ENCODE data around the gene OLFM2. TPM values are rescaled to one million over a fixed set of nuclear protein-coding genes. Genes with fewer than 3 reads are reported as not detected.
A peak's percentile ranks its signal among the peaks of the same experiment; 100 is the strongest.

Gene OLFM2
- total and polyA plus RNA-seq, 9 of the 15 experiments (the other 6 are each of a cell fraction or from before 2014, with no cell fraction given), result 0.10 to 0.33 (median 0.23) TPM; not detected in 4

DNA sequence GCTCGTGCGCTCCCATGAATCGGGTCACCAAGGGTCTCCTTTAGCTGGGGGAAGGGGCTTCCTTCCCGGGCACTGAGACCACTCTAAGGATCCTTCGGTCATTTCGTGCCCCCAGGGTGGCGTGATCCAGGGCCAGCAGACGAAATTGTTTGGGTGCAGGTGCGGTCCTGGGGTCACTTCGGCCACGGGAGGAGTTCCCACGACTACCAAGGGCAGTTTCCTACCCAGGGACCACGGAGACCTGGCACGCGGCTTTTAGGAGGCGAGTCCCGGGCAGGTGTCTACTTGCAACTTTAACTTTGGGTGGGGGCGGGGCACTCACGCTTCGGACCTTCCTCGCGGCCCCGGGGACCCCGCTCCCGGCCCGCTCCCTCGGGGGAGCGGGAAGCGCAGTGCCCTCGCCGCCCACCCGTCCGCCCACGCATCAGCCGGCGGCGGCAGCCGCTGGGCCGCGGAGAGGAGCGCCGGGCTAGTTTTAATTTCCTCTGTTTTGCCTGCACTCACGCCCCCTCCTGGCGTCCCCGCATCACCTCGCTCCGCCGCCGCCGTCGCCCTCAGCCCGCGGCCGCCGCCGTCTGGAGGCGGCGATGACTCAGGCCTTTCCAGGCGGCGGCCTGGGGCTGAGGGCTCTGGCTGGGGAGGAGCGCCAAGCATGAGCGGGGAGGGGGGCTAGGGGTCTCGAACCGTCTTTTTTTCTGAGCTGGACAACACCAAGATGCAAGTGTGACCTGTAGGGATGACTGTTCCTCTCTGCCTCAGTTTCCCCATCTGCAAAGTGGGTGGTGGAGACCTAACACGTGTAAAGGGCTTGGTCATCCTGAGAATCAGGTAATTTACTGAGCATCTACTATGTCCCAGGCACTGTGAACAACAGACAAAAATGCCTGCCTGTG is 21.8 kb downstream of the OLFM2 start (continued):
- TF ChIP-seq JUN (IDR thresholded peaks at IDR 0.05; ENCODE audit: borderline replicate concordance, low read depth, low read length), result peak; percentile 58; the same call in 1 of the 2 replicates
- 0 out of 2 replicates have a peak, but pooled peaks have one; percentile 44 for TF ChIP-seq JUN (CRISPR knock-in tag; IDR thresholded peaks at IDR 0.05; ENCODE audit: borderline replicate concordance)
- TF ChIP-seq MAFK (IDR thresholded peaks at IDR 0.05; ENCODE audit: low read length), result peak; percentile 72
- peak; percentile 68; the same call in 1 of the 2 replicates for TF ChIP-seq SMARCC2 (IDR thresholded peaks at IDR 0.05; ENCODE audit: low read depth)
- no peak for TF ChIP-seq ZNF354B (CRISPR knock-in tag; IDR thresholded peaks at IDR 0.05)

DNA sequence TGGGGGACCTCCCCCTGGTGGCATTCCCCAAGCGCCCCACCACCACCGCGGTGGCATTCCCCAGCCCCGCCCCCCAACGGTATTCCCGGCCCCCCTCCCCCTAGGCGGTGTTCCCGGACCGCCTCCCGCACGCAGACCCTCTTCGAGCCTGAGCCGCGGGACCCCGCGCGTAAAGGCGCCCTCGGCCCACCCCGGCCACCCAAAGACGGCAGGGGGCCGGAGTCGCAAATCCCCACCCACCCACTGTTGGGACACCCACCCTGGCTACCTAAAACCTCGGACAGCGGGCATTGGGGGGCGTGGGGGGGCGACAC is 22.4 kb downstream of the OLFM2 start:
- H3K79me2 ChIP-seq (ENCODE audit: control insufficient read depth, insufficient read depth, low read length), result no peaks in the 10 kb centered on the region
- no peaks in the 10 kb centered on the region for H3K9me3 ChIP-seq (replicated peaks; ENCODE audit: control insufficient read depth, insufficient read depth, low read depth, low read length)
- H3K36me3 ChIP-seq (ENCODE audit: control insufficient read depth, insufficient read depth, low read length), result no peaks in the 10 kb centered on the region
- POLR2A ChIA-PET, result interaction anchor here (0.5 kb wide), 1 partner anchor 29 kb away, joined by 3 read pairs; no protein-coding TSS in a partner anchor
- peaks cover 6 to 20% of the 10 kb centered on the region in 2 experiments; a peak in 4 of 5 replicates for H3K4me1 ChIP-seq (replicated peaks in 1 of 2; ENCODE audit: control insufficient read depth in 2 of 2, insufficient read depth in 2 of 2, low read length in 2 of 2)
- DNase-seq (ENCODE audit: extremely low read depth in 1 of 4, low spot score in 3 of 4) (peak in 2 of 4 experiments; percentile 61 to 66), ATAC-seq (no peak), FAIRE-seq (no peak)
- intact Hi-C loops (cut with micrococcal nuclease) (loop anchor here (10.0 kb wide), 1 partner anchor 289 kb away; the partner anchor contains the start of gene ZNF561), in situ Hi-C loops (cut with MboI) (no loop called here)
- peak overlapping the region; percentile 99 for H2AFZ ChIP-seq (ENCODE audit: low read depth, low read length)
- CTCF ChIA-PET (ENCODE audit: low intra/inter-chr PET ratio), result interaction anchor here (1.8 kb wide), 1 partner anchor 66 kb away, joined by 16 read pairs; no protein-coding TSS in a partner anchor
- H3K27ac ChIP-seq (ENCODE audit: extremely low read depth, low read depth, low read length), result no peak overlapping the region
- TF ChIP-seq RBM34 (IDR thresholded peaks at IDR 0.05; ENCODE audit: borderline replicate concordance, insufficient read depth, low read length) (no peak), ZBTB7A (IDR thresholded peaks at IDR 0.05; ENCODE audit: borderline replicate concordance, control insufficient read depth, low read depth, low read length) (peak; percentile 60; the same call in 1 of the 2 replicates)
- peak overlapping the region; percentile 53 for H3K4me3 ChIP-seq
- no peaks in the 10 kb centered on the region for H4K20me1 ChIP-seq (replicated peaks; ENCODE audit: control insufficient read depth, insufficient read depth, low read length)
- H3K9me1 ChIP-seq (ENCODE audit: control insufficient read depth, insufficient read depth, low read length), result no peaks in the 10 kb centered on the region
- H3K27me3 ChIP-seq (ENCODE audit: control insufficient read depth in 2 of 2, insufficient read depth in 2 of 2, low read length in 2 of 2), result peaks cover 3 to 31% of the 10 kb centered on the region in 2 experiments; a peak in 4 of 5 replicates
- BruUV-seq (replicated peaks), result no TSS peak
- 0% methylated on average over 3 of the region's 27 CpGs for WGBS (ENCODE audit: insufficient coverage, low coverage, missing lambda C conversion rate)
- peak overlapping the region; percentile 68 to 90; a peak in 3 of 4 replicates for H3K9ac ChIP-seq (ENCODE audit: insufficient read depth in 1 of 2, low read depth in 2 of 2, low read length in 2 of 2)
- H3K4me2 ChIP-seq (ENCODE audit: insufficient read depth, low read length), result peak overlapping the region; percentile 95
